ENCODE measurements around the gene PRKAG2. TPM values are rescaled to one million over a fixed set of nuclear protein-coding genes. Genes with fewer than 3 reads are reported as not detected.

PRKAG2 gene
- total RNA-seq, 2 experiments from 2014 or later = 16.9 to 18.7 TPM

DNA sequence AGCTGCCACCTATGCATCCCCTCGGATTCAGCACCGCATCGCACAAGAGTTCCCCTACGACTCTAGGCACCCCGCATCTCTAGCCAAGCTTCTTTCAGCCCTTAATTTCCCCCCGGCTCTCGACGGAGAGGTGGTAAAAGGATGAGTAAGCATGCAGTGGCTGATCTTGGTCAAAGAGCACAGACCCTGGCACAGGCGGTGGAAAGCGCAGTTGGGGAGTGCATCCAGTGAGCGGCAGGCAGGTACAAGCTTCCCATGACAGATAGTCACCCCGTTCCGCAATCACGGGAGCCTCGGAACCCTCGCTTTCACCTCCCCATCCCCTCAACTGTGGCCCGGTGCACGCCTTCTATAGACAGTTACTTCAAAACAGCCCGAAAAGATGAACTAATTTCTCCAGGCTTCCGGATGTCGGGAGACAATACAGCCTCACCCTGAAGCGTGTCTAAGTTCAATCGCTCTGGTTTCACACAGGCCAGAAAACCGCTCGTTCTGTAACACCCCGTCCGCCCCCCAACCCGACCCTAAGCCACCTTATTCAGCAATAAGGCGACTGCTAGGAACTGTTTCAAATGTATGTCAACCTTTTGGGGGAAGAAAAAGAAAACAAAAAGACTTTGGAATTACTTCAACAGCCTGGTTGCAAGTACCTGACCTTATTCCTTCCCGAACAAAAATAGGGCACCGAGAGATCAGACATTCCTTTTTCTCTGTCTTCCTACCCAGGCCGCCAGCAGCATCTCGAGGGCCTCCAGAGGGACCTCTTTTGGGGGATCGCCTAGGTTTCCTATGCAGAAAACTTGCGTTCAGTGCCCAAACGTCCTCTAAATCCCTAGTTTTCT, 358.6 kb downstream of the PRKAG2 start:
- Mint-ChIP-seq H3K9me3 (no peaks in the 10 kb centered on the region), H3K4me1 (ENCODE audit: low read depth) (peaks cover 52% of the 10 kb centered on the region), H3K27ac (peak overlapping the region; percentile 91), H3K27me3 (ENCODE audit: low read depth) (no peaks in the 10 kb centered on the region), H3K36me3 (ENCODE audit: low read depth) (peaks cover 15% of the 10 kb centered on the region), H3K4me3 (peak overlapping the region; percentile 98)
- peak; percentile 79 for DNase-seq
- CTCF ChIA-PET = interaction anchor here (0.6 to 1.0 kb wide), 4 partner anchors 11 to 240 kb away, joined by 3 read pairs; no protein-coding TSS in a partner anchor
- intact Hi-C loops (cut with micrococcal nuclease) = loop anchor here (1.0 to 10.0 kb wide), 5 partner anchors 11 to 416 kb away; no protein-coding TSS in a partner anchor

DNA sequence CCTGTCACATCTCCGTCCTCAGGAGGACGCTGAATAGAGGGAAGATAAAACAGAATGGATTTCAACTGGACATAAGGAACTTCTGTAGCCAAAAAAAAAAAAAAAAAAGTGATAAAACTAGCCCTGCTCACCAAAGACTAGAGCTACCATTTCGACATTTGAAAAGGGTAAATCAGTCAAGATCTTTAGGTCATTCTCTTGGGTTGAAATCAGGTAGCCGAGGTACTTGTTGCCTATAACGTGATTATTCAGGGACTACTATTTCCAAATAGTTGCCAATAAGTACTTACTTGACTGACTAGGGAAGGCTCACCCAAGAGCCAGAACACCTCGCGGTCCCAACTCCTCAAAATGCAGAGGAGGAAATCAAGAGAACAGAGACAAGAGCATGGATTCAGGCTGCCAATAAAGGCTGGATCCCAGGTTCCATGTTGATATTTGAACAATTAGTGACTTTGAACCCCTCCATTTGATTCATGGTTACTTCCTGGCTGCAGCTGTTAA, 359.3 kb downstream of the PRKAG2 start:
- peaks cover 57% of the 10 kb centered on the region for H3K4me1 Mint-ChIP-seq (ENCODE audit: low read depth)
- no peak for DNase-seq
- H3K9me3 Mint-ChIP-seq = no peaks in the 10 kb centered on the region
- CTCF ChIA-PET = interaction anchor here (0.6 to 1.0 kb wide), 3 partner anchors 10 to 241 kb away, joined by 3 read pairs; no protein-coding TSS in a partner anchor
- no peak overlapping the region for H3K27ac Mint-ChIP-seq
- peaks cover 19% of the 10 kb centered on the region for H3K36me3 Mint-ChIP-seq (ENCODE audit: low read depth)
- H3K4me3 Mint-ChIP-seq = peak overlapping the region; percentile 98
- H3K27me3 Mint-ChIP-seq (ENCODE audit: low read depth) = no peaks in the 10 kb centered on the region
- intact Hi-C loops (cut with micrococcal nuclease) = loop anchor here (1.0 to 10.0 kb wide), 5 partner anchors 10 to 417 kb away; no protein-coding TSS in a partner anchor

DNA sequence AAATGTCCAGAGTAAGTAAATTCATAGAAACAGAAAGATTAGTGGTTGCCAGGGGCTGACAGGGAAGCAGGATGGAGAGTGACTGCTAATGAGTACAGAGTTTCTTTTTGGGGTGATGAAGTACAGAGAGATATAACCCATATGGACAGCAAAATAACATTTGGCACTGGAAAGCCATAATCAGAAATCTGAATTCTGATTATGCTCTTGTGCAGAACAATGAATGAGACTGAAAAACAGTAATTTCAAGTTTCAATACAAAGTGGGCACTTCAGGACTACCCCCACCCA, 361.7 kb downstream of the PRKAG2 start:
- H3K36me3 Mint-ChIP-seq (ENCODE audit: low read depth) = peaks cover 19% of the 10 kb centered on the region
- intact Hi-C loops (cut with micrococcal nuclease) = loop anchor here (10.0 kb wide), 1 partner anchor 420 kb away; no protein-coding TSS in a partner anchor
- H3K9me3 Mint-ChIP-seq = no peaks in the 10 kb centered on the region
- H3K27ac Mint-ChIP-seq = no peak overlapping the region
- CTCF ChIA-PET = interaction anchor here (1.0 kb wide), 1 partner anchor 165 kb away, joined by 3 read pairs; no protein-coding TSS in a partner anchor
- peaks cover 68% of the 10 kb centered on the region for H3K4me1 Mint-ChIP-seq (ENCODE audit: low read depth)
- DNase-seq = no peak
- no peak overlapping the region for H3K4me3 Mint-ChIP-seq
- H3K27me3 Mint-ChIP-seq (ENCODE audit: low read depth) = no peaks in the 10 kb centered on the region

DNA sequence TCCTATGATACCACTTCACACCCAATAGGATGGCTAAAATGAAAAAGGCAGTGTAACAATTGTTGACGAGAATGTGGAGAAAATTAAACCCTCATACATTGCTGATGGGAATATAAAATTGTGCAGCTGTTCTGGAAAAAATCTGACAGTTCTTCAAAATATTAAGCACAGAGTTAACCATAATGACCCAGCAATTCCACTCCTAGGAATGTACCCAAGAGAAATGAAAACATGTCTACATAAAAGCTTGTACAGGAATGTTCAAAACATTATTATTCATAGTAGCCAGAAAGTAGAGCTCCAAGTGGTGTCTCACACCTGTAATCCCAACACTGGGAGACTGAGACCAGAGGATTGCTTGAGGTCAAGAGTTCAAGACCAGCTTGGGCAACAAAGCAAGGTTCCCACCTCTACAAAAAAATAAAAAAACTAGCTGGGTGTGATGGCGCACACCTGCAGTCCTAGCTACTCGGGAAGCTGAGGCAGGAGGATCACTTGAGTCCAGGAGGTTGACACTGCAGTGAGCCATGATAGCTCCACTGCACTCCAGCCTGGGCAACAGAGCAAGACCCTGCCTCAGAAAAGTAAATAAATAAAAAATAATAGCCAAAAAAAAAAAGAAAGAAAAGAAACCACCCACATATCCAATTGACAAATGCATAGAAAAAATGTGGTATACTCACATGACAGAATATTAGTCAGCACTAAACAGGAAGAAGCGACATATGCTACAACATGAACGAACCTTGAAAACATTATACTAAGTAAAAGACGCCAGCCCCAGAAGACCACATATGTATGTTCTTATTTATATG, 362.2 kb downstream of the PRKAG2 start:
- Mint-ChIP-seq H3K4me3 (no peak overlapping the region), H3K4me1 (ENCODE audit: low read depth) (peaks cover 71% of the 10 kb centered on the region)
- CTCF ChIA-PET = no interaction called here

DNA sequence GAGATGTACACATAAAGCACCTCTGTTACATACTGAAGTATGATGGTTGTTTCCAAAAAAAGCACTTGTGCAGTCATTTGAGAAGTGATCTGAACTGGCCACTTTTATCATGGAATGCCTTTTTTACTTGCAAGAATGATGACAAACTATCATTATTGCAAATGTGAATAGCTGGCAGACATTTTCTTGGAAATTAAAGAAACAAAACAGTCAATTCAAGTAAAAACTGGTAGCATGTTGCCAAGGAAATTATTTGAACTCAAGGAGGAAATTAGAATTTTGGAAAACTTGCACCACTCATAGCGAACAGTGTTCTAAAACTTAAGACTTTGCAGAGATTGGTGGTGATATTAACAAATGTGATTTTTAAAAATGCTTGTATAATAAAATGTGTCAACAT, 363.8 kb downstream of the PRKAG2 start:
- CTCF ChIA-PET = interaction anchor here (0.5 to 1.1 kb wide), 2 partner anchors 15 to 251 kb away, joined by 3 read pairs; no protein-coding TSS in a partner anchor

More for the DNA sequence above, 362.2 kb downstream of the PRKAG2 start:
- H3K27ac Mint-ChIP-seq = no peak overlapping the region
- peaks cover 18% of the 10 kb centered on the region for H3K36me3 Mint-ChIP-seq (ENCODE audit: low read depth)
- intact Hi-C loops (cut with micrococcal nuclease) = loop anchor here (10.0 kb wide), 1 partner anchor 420 kb away; no protein-coding TSS in a partner anchor
- no peaks in the 10 kb centered on the region for H3K27me3 Mint-ChIP-seq (ENCODE audit: low read depth)
- DNase-seq = no peak
- H3K9me3 Mint-ChIP-seq = no peaks in the 10 kb centered on the region

DNA sequence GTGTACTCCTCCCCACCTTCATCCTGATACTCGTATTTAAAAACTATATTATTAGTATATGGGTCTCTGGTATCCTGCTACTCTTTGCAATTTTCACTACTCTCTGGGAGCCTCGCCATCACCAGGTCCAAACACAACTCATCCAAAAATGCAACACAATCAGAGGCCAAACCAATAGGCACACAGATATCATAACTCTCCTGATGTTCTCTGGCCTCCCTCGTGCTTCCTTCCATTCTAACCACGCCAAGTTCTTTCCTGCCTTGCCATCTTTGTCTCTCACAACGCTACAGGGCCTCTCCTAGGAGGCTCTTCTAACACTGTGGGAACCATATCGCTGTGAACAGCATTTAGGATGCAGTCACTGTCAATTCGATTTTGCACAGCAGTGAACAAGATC, 364.6 kb downstream of the PRKAG2 start:
- CTCF ChIA-PET = interaction anchor here (1.1 kb wide), 1 partner anchor 14 kb away, joined by 3 read pairs; no protein-coding TSS in a partner anchor
- intact Hi-C loops (cut with micrococcal nuclease) = loop anchor here (10.0 kb wide), 1 partner anchor 422 kb away; no protein-coding TSS in a partner anchor
- Mint-ChIP-seq H3K4me1 (ENCODE audit: low read depth) (peaks cover 72% of the 10 kb centered on the region), H3K4me3 (no peak overlapping the region), H3K36me3 (ENCODE audit: low read depth) (peaks cover 8% of the 10 kb centered on the region), H3K27me3 (ENCODE audit: low read depth) (no peaks in the 10 kb centered on the region), H3K9me3 (no peaks in the 10 kb centered on the region), H3K27ac (no peak overlapping the region)
- no peak for DNase-seq

More for the DNA sequence above, 363.8 kb downstream of the PRKAG2 start:
- DNase-seq = no peak
- no peaks in the 10 kb centered on the region for H3K27me3 Mint-ChIP-seq (ENCODE audit: low read depth)
- H3K4me3 Mint-ChIP-seq = no peak overlapping the region
- peaks cover 13% of the 10 kb centered on the region for H3K36me3 Mint-ChIP-seq (ENCODE audit: low read depth)
- peaks cover 77% of the 10 kb centered on the region for H3K4me1 Mint-ChIP-seq (ENCODE audit: low read depth)
- H3K9me3 Mint-ChIP-seq = no peaks in the 10 kb centered on the region
- H3K27ac Mint-ChIP-seq = no peak overlapping the region
- intact Hi-C loops (cut with micrococcal nuclease) = loop anchor here (10.0 kb wide), 1 partner anchor 422 kb away; no protein-coding TSS in a partner anchor

DNA sequence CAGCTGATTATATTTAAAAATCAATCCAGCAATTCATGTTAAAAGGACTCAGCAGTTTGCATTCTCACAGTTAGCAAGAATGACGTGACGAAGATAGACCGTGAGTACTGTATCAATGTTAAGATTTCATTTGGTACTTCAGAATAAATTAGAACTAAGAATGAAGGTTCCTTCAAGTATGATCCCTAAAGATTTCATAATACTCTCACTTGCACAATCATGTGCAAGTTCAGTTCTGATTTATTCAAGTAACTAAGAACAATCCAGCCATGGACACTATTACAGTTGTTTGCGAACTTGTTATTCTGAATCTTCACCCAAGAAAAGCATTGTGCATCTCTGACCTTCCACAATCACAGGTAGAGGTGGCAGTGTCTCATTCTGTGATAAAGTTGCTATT, 365.0 kb downstream of the PRKAG2 start:
- Mint-ChIP-seq H3K4me1 (ENCODE audit: low read depth) (peaks cover 73% of the 10 kb centered on the region), H3K36me3 (ENCODE audit: low read depth) (peaks cover 7% of the 10 kb centered on the region), H3K27ac (no peak overlapping the region), H3K4me3 (no peak overlapping the region), H3K9me3 (no peaks in the 10 kb centered on the region), H3K27me3 (ENCODE audit: low read depth) (no peaks in the 10 kb centered on the region)
- DNase-seq = no peak
- intact Hi-C loops (cut with micrococcal nuclease) = loop anchor here (10.0 kb wide), 1 partner anchor 423 kb away; no protein-coding TSS in a partner anchor
- CTCF ChIA-PET = no interaction called here

DNA sequence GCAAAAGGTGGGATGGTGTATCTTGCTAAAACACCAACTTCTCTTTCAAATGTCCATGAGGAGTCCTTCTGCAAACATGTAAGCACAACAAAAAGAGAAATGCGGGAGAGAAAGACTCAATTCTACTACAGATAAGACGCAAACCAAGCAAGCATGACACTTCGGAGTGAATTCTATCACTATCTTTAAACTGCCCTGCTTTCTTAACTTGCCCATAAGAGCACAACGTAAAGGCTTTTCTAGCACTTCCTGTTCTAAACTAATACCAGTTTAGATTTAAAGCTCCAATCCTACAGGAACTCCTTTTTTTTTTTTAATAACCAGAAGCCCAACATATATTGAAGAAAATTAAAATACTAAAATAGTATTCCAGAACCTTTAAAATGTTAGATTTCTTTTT, 365.6 kb downstream of the PRKAG2 start:
- intact Hi-C loops (cut with micrococcal nuclease) = loop anchor here (10.0 kb wide), 1 partner anchor 424 kb away; no protein-coding TSS in a partner anchor
- CTCF ChIA-PET = no interaction called here
- peaks cover 72% of the 10 kb centered on the region for H3K4me1 Mint-ChIP-seq (ENCODE audit: low read depth)

DNA sequence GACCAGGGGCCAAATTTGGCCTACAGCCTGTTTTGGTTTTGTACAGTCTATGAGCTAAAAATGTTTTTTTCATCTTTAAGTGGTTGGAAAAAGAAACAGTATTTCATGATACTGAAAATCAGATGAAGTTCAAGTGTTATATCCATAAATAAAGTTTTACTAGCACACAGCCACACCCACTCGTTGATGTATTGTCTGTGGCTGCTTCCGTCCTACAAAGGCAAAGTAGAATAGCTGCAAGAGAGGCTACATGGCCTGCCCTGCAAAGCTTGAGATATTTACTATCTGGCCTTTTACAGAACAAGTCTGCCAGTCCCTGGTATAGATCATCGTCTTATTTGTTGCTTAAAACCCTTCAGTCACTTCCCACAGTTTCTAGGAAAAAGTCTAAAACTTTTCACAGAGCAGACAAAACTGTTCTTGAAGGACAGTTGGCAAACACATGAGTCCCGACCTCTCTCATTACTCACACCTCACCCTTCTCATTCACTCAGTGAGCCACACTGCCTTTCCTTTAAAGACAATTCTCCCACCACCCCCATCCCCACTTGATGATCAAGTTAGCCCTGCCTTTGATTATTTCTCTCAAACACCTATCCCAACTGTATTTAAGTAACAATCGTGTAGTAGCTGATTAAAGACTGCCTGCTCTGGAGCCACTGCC, 367.1 kb downstream of the PRKAG2 start:
- no peak overlapping the region for H3K4me3 Mint-ChIP-seq
- H3K9me3 Mint-ChIP-seq = no peaks in the 10 kb centered on the region
- H3K4me1 Mint-ChIP-seq (ENCODE audit: low read depth) = peaks cover 68% of the 10 kb centered on the region
- DNase-seq = no peak
- H3K27ac Mint-ChIP-seq = no peak overlapping the region
- CTCF ChIA-PET = interaction anchor here (1.2 kb wide), 1 partner anchor 11 kb away, joined by 3 read pairs; no protein-coding TSS in a partner anchor
- intact Hi-C loops (cut with micrococcal nuclease) = loop anchor here (10.0 kb wide), 1 partner anchor 425 kb away; no protein-coding TSS in a partner anchor
- no peaks in the 10 kb centered on the region for H3K27me3 Mint-ChIP-seq (ENCODE audit: low read depth)
- peaks cover 7% of the 10 kb centered on the region for H3K36me3 Mint-ChIP-seq (ENCODE audit: low read depth)

More for the DNA sequence above, 365.6 kb downstream of the PRKAG2 start:
- H3K27ac Mint-ChIP-seq = no peak overlapping the region
- no peaks in the 10 kb centered on the region for H3K27me3 Mint-ChIP-seq (ENCODE audit: low read depth)
- H3K36me3 Mint-ChIP-seq (ENCODE audit: low read depth) = peaks cover 7% of the 10 kb centered on the region
- DNase-seq = no peak
- no peaks in the 10 kb centered on the region for H3K9me3 Mint-ChIP-seq
- no peak overlapping the region for H3K4me3 Mint-ChIP-seq

DNA sequence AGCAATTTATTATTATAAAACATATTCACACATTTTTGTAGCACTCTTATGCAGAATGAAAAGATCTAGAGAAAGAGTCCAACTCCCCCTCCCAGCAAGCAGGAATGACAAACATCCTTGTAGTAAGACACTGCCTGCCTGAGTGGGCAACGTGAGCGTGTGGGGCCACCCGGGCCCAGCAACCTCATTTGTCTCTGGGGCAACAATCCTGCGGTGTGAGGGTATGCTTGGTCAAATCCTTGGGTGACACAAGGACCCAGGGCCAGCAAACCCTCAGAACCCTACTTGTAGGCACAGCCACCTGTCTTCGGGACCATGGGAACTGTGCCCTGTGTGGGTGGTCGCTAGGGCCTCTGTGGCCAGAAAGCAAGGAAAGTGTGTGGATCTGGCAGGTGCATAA, 367.9 kb downstream of the PRKAG2 start:
- H3K36me3 Mint-ChIP-seq (ENCODE audit: low read depth) = peaks cover 7% of the 10 kb centered on the region
- no peak overlapping the region for H3K27ac Mint-ChIP-seq
- no peaks in the 10 kb centered on the region for H3K9me3 Mint-ChIP-seq
- H3K4me3 Mint-ChIP-seq = no peak overlapping the region
- intact Hi-C loops (cut with micrococcal nuclease) = no loop called here
- peaks cover 66% of the 10 kb centered on the region for H3K4me1 Mint-ChIP-seq (ENCODE audit: low read depth)
- CTCF ChIA-PET = no interaction called here
- H3K27me3 Mint-ChIP-seq (ENCODE audit: low read depth) = no peaks in the 10 kb centered on the region
- no peak for DNase-seq

DNA sequence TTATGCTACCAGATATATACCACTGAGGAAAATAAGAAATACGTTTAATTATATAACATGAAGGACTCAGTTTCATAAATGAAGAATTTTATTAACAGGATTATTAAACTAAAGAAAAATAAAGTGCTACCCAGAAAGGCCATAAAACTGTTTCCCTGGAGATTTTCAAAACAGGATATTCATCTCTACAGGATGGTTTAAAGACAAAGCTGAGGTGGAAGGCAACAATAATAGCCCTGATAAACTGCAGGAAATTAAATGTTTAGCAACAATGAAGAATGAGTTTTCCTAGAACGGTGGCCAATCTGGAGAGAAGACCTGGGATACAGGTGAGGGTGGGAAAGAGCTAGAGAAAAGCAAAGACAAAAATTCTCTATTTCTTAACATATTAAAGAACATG, 369.1 kb downstream of the PRKAG2 start:
- H3K9me3 Mint-ChIP-seq = no peaks in the 10 kb centered on the region
- peaks cover 56% of the 10 kb centered on the region for H3K4me1 Mint-ChIP-seq (ENCODE audit: low read depth)
- H3K27me3 Mint-ChIP-seq (ENCODE audit: low read depth) = no peaks in the 10 kb centered on the region
- CTCF ChIA-PET = interaction anchor here (1.3 kb wide), 1 partner anchor 10 kb away, joined by 3 read pairs; no protein-coding TSS in a partner anchor
- no peaks in the 10 kb centered on the region for H3K36me3 Mint-ChIP-seq (ENCODE audit: low read depth)
- H3K4me3 Mint-ChIP-seq = no peak overlapping the region
- no peak for DNase-seq
- no peak overlapping the region for H3K27ac Mint-ChIP-seq
- intact Hi-C loops (cut with micrococcal nuclease) = loop anchor here (1.0 kb wide), 1 partner anchor 10 kb away; no protein-coding TSS in a partner anchor
